ENCODE results near the gene ARHGAP26. TPM values are rescaled to one million over a fixed set of nuclear protein-coding genes. Genes with fewer than 3 reads are reported as not detected.

The ARHGAP26 gene
- total and polyA plus RNA-seq, 2 experiments from 2014 or later = 9.5 to 16.8 TPM

- H3K4me3 Mint-ChIP-seq = no peak overlapping the region
- peaks cover 10% of the 10 kb centered on the region for H3K4me1 ChIP-seq (ENCODE audit: insufficient read depth)
- no peaks in the 10 kb centered on the region for H3F3A ChIP-seq (replicated peaks; ENCODE audit: low read depth)
- H3K36me3 ChIP-seq (ENCODE audit: insufficient read depth) = no peaks in the 10 kb centered on the region
- H3K4me3 ChIP-seq = no peak overlapping the region
- H3K36me3 Mint-ChIP-seq (ENCODE audit: low read depth) = no peaks in the 10 kb centered on the region
- no peak overlapping the region for H3K27ac Mint-ChIP-seq
- H3K27me3 Mint-ChIP-seq (ENCODE audit: insufficient read depth, low read depth, poor library complexity) = peaks cover 5% of the 10 kb centered on the region
- no peak for TF ChIP-seq JUNB (IDR thresholded peaks at IDR 0.05; ENCODE audit: unreplicated experiment)
- TF ChIP-seq ZNF331 (CRISPR knock-in tag; IDR thresholded peaks at IDR 0.05; ENCODE audit: low read depth) = no peak
- TF ChIP-seq EZH2phosphoT487 (IDR thresholded peaks at IDR 0.05; ENCODE audit: unreplicated experiment) = no peak
- TF ChIP-seq REST (IDR thresholded peaks at IDR 0.05; ENCODE audit: unreplicated experiment) = no peak
- no peak for TF ChIP-seq ETS1 (IDR thresholded peaks at IDR 0.05)
- TF ChIP-seq CREB1 (CRISPR knock-in tag; IDR thresholded peaks at IDR 0.05; ENCODE audit: low read depth) = no peak
- no peak for TF ChIP-seq NANOG (IDR thresholded peaks at IDR 0.05; ENCODE audit: borderline replicate concordance)
- TF ChIP-seq EZH2 (IDR thresholded peaks at IDR 0.05; ENCODE audit: low read depth, unreplicated experiment) = no peak
- no peak for TF ChIP-seq STAT1 (IDR thresholded peaks at IDR 0.05; ENCODE audit: unreplicated experiment)
- TF ChIP-seq POLR2AphosphoS5 (IDR thresholded peaks at IDR 0.05; ENCODE audit: low read depth) = no peak
- TF ChIP-seq, protein P1, sequence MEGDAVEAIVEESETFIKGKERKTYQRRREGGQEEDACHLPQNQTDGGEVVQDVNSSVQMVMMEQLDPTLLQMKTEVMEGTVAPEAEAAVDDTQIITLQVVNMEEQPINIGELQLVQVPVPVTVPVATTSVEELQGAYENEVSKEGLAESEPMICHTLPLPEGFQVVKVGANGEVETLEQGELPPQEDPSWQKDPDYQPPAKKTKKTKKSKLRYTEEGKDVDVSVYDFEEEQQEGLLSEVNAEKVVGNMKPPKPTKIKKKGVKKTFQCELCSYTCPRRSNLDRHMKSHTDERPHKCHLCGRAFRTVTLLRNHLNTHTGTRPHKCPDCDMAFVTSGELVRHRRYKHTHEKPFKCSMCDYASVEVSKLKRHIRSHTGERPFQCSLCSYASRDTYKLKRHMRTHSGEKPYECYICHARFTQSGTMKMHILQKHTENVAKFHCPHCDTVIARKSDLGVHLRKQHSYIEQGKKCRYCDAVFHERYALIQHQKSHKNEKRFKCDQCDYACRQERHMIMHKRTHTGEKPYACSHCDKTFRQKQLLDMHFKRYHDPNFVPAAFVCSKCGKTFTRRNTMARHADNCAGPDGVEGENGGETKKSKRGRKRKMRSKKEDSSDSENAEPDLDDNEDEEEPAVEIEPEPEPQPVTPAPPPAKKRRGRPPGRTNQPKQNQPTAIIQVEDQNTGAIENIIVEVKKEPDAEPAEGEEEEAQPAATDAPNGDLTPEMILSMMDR (conservative IDR thresholded peaks at IDR 0.05; ENCODE audit: low read depth in 2 of 2) = no peak
- TF ChIP-seq ZNF114 (CRISPR knock-in tag; IDR thresholded peaks at IDR 0.05) = no peak
- no peak for TF ChIP-seq ZNF462 (CRISPR knock-in tag; IDR thresholded peaks at IDR 0.05)
- H4K20me1 ChIP-seq (replicated peaks; ENCODE audit: insufficient read depth) = no peaks in the 10 kb centered on the region; the same call in 1 of the 2 replicates
- peaks cover 23% of the 10 kb centered on the region; the same call in 2 of the 3 replicates for H3K4me1 Mint-ChIP-seq
- H3K4me2 ChIP-seq = no peak overlapping the region
- no peaks in the 10 kb centered on the region for H3K27me3 ChIP-seq (ENCODE audit: insufficient read depth)
- DNase-seq (ENCODE audit: low spot score) = no peak
- no peak overlapping the region for H2AFZ ChIP-seq
- no peaks in the 10 kb centered on the region; the same call in 1 of the 2 replicates for H3K9me2 ChIP-seq (ENCODE audit: insufficient read depth)
- H3K9me3 Mint-ChIP-seq = no peaks in the 10 kb centered on the region; the same call in 2 of the 3 replicates
- H3K79me2 ChIP-seq (replicated peaks; ENCODE audit: insufficient read depth) = no peaks in the 10 kb centered on the region
- no peak overlapping the region for H3K27ac ChIP-seq (ENCODE audit: low read depth)
- ATAC-seq = no peak
Observed at GRCh38 chr5:142976861-142977260, 206.7 kb downstream of the ARHGAP26 start.

All from GM23338 (cell line).